ENCODE data around the gene GUCY2C.

GUCY2C gene

GRCh38 chr12:14651371-14651770 lies 45.0 kb downstream of the GUCY2C start:
- Histone ChIP-seq H3K36me3 (ENCODE audit: control insufficient read depth in 2 of 2, insufficient read depth in 1 of 2, low read length in 2 of 2) (no peaks in the 10 kb centered on the region), H3K9me3 (ENCODE audit: control insufficient read depth, insufficient read depth, low read depth, low read length) (no peaks in the 10 kb centered on the region), H3K4me1 (ENCODE audit: control insufficient read depth, insufficient read depth, low read length) (no peaks in the 10 kb centered on the region), H3K4me3 (ENCODE audit: low read depth, low read length) (no peak overlapping the region), H3K27ac (ENCODE audit: extremely low read depth, low read depth, low read length) (no peak overlapping the region)
- CTCF ChIA-PET: no interaction called here
- POLR2A ChIA-PET: no interaction called here
- TF ChIP-seq ZNF777 (tag by site-specific recombination; IDR thresholded peaks at IDR 0.05; ENCODE audit: borderline replicate concordance): no peak
- TF ChIP-seq REST (tag by site-specific recombination; IDR thresholded peaks at IDR 0.05): no peak
- 0 out of 2 replicates have a peak, but pooled peaks have one; percentile 26 for TF ChIP-seq TCF7L2 (IDR thresholded peaks at IDR 0.05; ENCODE audit: borderline replicate concordance, low read depth, low read length)
- peak; percentile 44 for TF ChIP-seq ZNF510 (tag by site-specific recombination; IDR thresholded peaks at IDR 0.05; ENCODE audit: insufficient replicate concordance)
- 0 out of 2 replicates have a peak, but pooled peaks have one; percentile 12 for TF ChIP-seq PRDM6 (tag by site-specific recombination; IDR thresholded peaks at IDR 0.05)

DNA sequence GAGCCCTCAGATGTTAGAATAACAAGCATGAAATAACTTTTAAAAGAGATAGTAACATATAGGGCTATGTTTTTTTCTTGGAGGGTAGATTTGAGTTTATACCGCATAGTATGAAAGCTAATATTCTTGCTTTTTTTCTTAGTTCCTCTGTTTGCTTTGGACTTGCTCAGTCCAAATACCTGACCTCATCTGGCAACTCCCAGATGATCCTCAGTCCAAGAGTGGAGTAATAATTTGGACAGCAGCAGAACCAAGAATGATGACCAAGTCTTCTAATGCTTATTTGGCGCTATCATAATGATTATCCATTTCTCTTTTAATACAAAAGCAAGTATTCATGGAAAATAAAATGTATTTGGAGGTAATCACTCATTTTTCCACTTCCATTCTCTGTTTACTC lies 45.6 kb downstream of the GUCY2C start:
- POLR2A ChIA-PET: no interaction called here
- TF ChIP-seq ZNF184 (tag by site-specific recombination; IDR thresholded peaks at IDR 0.05): no peak
- no peak for TF ChIP-seq ZNF302 (tag by site-specific recombination; IDR thresholded peaks at IDR 0.05; ENCODE audit: low read depth)
- no peak for TF ChIP-seq ELK4 (IDR thresholded peaks at IDR 0.05; ENCODE audit: borderline replicate concordance, low read depth, low read length)
- no peak for TF ChIP-seq ZNF704 (tag by site-specific recombination; IDR thresholded peaks at IDR 0.05)
- no peak for TF ChIP-seq GFI1B (tag by site-specific recombination; IDR thresholded peaks at IDR 0.05)
- TF ChIP-seq, protein P1, sequence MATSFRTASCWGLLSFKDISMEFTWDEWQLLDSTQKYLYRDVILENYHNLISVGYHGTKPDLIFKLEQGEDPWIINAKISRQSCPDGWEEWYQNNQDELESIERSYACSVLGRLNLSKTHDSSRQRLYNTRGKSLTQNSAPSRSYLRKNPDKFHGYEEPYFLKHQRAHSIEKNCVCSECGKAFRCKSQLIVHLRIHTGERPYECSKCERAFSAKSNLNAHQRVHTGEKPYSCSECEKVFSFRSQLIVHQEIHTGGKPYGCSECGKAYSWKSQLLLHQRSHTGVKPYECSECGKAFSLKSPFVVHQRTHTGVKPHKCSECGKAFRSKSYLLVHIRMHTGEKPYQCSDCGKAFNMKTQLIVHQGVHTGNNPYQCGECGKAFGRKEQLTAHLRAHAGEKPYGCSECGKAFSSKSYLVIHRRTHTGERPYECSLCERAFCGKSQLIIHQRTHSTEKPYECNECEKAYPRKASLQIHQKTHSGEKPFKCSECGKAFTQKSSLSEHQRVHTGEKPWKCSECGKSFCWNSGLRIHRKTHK (tag by site-specific recombination; IDR thresholded peaks at IDR 0.05): no peak
- Histone ChIP-seq H3K4me1 (ENCODE audit: control insufficient read depth, insufficient read depth, low read length) (no peaks in the 10 kb centered on the region), H3K4me3 (ENCODE audit: low read depth, low read length) (no peak overlapping the region), H3K27ac (ENCODE audit: extremely low read depth, low read depth, low read length) (no peak overlapping the region), H3K36me3 (ENCODE audit: control insufficient read depth in 2 of 2, insufficient read depth in 1 of 2, low read length in 2 of 2) (no peaks in the 10 kb centered on the region), H3K9me3 (ENCODE audit: control insufficient read depth, insufficient read depth, low read depth, low read length) (no peaks in the 10 kb centered on the region)
- CTCF ChIA-PET: interaction anchor here (0.6 kb wide), 1 partner anchor 334 kb away, joined by 4 read pairs; no protein-coding TSS in a partner anchor
